Psoas muscle (tissue), 8 donors: ENCODE results near the gene QSOX1. TPM values are rescaled to one million over a fixed set of nuclear protein-coding genes. Genes with fewer than 3 reads are reported as not detected.

ENCODE experiments used
- ATAC-seq, 4 donors: fragments of 200-7000 bp; cut with Tn5 transposase; one replicate each; pipeline ENCODE4 v1.9.1; 2020; ENCODE audit warnings: moderate library complexity in 3 of 4, mild to moderate bottlenecking in 2 of 4
- DNase-seq, 2 donors: peaks; one replicate each; pipeline ENCODE4 v3.0.0-alpha.2; 2020
- H3K27ac ChIP-seq: fragments of 200-600 bp; one replicate; pipeline ENCODE4 v1.8.0; 2022
- H3K27me3 ChIP-seq, 3 donors: fragments of 200-600 bp in 1 of 3; one replicate each; pipeline versions ENCODE4 v1.6.1 to v1.8.0; 2013 to 2022; ENCODE audit warnings: low read length in 2 of 3, mild to moderate bottlenecking in 2 of 3, moderate library complexity in 1 of 3; ENCODE audit not compliant: insufficient read depth in 3 of 3
- H3K36me3 ChIP-seq, 2 donors: fragments of 200-600 bp in 1 of 2; one replicate each; pipeline versions ENCODE4 v1.6.1 to v1.8.0; 2013 to 2022; ENCODE audit warnings: low read depth in 1 of 2, mild to moderate bottlenecking in 1 of 2, moderate library complexity in 1 of 2; ENCODE audit not compliant: insufficient read depth in 1 of 2
- H3K4me1 ChIP-seq: fragments of 200-600 bp; one replicate; pipeline ENCODE4 v1.8.0; 2022
- H3K4me3 ChIP-seq: fragments of 200-600 bp; one replicate; pipeline ENCODE4 v1.8.0; 2022; ENCODE audit warnings: mild to moderate bottlenecking
- H3K9me3 ChIP-seq: fragments of 200-600 bp; one replicate; pipeline ENCODE4 v1.8.0; 2022
- WGBS, 3 donors: extraction: QIAGEN DNeasy Blood & Tissue Kit; methylation state at CpG; one replicate each; pipeline versions ENCODE4 v1.1.6 to v1.1.7; 2013; 5-methylcytosine and 5-hydroxymethylcytosine counted together
- intact Hi-C, 2 donors: fragments of 100-400 bp; cut with DNase I; formaldehyde crosslinking; loops; one replicate each; pipeline versions ENCODE4 v1.11.0 to v1.14.2; 2022
- polyA plus RNA-seq, 3 donors: library from polyadenylated mRNA; stranded (reverse); fragments of 200-250 nt; gene quantifications; one replicate each; pipeline ENCODE4 v1.2.3, GENCODE V29; 2013
- total RNA-seq, 4 donors: library from RNA; stranded (reverse); fragmentation: NEBNext Ultra II Directional in 2 of 4; extraction: Animal tissue kit (Norgen Biotek cat#: 25700) in 2 of 4; gene quantifications; one replicate each; pipeline versions ENCODE4 v1.2.1 to v1.2.4, GENCODE V29; 2021 to 2023
- TF ChIP-seq, protein P1 (sequence below): fragments of 200-600 bp; IDR thresholded peaks from one replicate; pipeline ENCODE4 v1.8.0; 2022; ENCODE audit warnings: antibody characterized with exemption
- donor health status: healthy with polysubstance abuse.
- donor health status: DM: no; HTN: no; CAD: no; lungs with moderate emphysema.
- donor health status: Bipolar disorder and iron deficiency.
- donor health status: healthy.
- donor health status: DM: yes; HTN: yes; CAD: no.
- donor health status: DM: no; HTN: no; CAD: no.
- donor health status: DM: no; HTN: no; CAD: no.
- donor health status: DM: yes; HTN: yes; CAD: no.

The QSOX1 gene
- total and polyA plus RNA-seq, 7 donors, result 21.5 to 159 (median 41.3) TPM

DNA sequence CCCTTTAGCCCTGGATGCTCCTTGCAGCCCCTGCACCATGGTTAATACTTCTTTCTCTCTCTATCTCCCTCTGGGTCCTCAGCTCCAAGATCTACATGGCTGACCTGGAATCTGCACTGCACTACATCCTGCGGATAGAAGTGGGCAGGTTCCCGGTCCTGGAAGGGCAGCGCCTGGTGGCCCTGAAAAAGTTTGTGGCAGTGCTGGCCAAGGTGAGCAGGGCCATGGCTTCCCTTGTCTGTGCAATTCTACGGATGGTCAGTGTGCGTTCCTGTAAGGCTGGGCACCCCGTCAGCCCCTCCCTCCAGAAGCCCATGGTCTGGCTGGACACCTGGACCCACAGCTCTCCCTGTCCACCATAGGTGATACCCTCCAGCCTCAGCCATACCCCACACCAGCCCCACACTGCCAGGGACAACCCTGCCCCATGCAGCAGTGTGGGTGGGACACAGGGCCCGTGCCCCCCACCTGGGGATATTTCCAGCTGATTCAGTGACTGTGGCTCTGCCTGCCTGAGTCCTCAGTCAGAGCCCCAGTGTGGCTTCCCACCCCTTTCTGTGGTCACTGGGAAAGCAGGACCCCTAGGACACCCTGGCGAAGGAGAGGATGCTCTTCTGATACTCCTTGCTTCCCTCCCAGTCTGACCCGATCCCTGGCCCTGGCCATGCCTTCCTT, 31.4 kb downstream of the QSOX1 start:
- WGBS, 3 donors, result 93 to 97% (median 94%) methylated on average over 9 of the region's 9 CpGs
- Histone ChIP-seq H3K9me3 (no peaks in the 10 kb centered on the region), H3K27ac (no peak overlapping the region), H3K4me1 (no peaks in the 10 kb centered on the region), H3K36me3 (peaks cover 0 to 96% of the 10 kb centered on the region in 2 donors), H3K4me3 (no peak overlapping the region), H3K27me3 (no peaks in the 10 kb centered on the region)
- intact Hi-C loops, result loop anchor here in 1 of 2 donors (5.0 kb wide), 1 partner anchor 296 kb away; no protein-coding TSS in a partner anchor
- TF ChIP-seq, protein P1, sequence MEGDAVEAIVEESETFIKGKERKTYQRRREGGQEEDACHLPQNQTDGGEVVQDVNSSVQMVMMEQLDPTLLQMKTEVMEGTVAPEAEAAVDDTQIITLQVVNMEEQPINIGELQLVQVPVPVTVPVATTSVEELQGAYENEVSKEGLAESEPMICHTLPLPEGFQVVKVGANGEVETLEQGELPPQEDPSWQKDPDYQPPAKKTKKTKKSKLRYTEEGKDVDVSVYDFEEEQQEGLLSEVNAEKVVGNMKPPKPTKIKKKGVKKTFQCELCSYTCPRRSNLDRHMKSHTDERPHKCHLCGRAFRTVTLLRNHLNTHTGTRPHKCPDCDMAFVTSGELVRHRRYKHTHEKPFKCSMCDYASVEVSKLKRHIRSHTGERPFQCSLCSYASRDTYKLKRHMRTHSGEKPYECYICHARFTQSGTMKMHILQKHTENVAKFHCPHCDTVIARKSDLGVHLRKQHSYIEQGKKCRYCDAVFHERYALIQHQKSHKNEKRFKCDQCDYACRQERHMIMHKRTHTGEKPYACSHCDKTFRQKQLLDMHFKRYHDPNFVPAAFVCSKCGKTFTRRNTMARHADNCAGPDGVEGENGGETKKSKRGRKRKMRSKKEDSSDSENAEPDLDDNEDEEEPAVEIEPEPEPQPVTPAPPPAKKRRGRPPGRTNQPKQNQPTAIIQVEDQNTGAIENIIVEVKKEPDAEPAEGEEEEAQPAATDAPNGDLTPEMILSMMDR, result no peak
- ATAC-seq (no peak), DNase-seq (no peak)

DNA sequence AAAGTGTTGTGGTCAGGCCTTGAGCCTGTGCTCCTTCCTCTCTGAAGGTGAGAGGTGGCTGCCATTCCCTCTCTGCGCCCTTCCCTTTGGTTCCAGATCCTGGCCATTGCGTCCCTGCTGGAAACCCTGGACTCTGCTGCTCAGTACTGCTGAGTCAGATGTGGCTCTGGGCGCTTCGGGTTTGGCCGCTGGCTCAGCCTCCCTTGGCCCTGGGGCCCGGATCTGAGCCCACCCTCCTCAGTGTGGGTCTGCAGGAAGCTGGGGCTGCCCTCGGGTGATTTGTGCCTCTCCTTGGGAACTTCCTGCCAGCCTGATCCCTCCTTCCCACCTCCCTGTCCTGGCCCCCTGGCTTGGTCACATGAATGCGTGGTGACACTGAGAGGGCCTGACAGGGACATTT, 32.2 kb downstream of the QSOX1 start:
- no peaks in the 10 kb centered on the region for H3K4me1 ChIP-seq
- no peak overlapping the region for H3K27ac ChIP-seq
- no peaks in the 10 kb centered on the region for H3K27me3 ChIP-seq
- 68 to 80% (median 75%) methylated on average over 8 of the region's 8 CpGs for WGBS, 3 donors
- no peak for DNase-seq
- H3K36me3 ChIP-seq, result peaks cover 0 to 98% of the 10 kb centered on the region in 2 donors
- TF ChIP-seq, protein P1, result no peak
- H3K4me3 ChIP-seq, result no peak overlapping the region
- ATAC-seq, result no peak
- intact Hi-C loops, result loop anchor here in 1 of 2 donors (5.0 kb wide), 1 partner anchor 295 kb away; no protein-coding TSS in a partner anchor
- no peaks in the 10 kb centered on the region for H3K9me3 ChIP-seq

DNA sequence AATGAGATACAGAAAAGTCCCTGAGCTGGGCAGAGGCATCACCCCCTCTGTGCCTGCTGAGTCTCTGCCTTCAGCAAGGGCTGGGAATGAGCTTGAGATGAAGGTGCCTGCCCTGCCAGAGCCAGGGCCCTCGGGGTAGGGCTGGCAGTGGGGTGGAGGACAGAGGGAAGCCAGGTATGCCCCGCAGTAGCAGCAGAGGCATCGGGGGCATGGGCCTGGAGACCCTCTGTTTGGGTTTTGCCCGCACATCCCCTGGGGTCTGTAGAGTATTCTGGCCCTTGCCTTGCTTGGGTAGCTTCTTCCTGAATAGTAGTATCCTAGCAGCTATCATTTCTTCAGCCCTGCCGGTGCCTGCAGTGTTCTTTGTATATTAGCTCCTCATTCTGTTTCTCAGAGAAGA, 33.0 kb downstream of the QSOX1 start:
- intact Hi-C loops, result loop anchor here in 1 of 2 donors (5.0 kb wide), 1 partner anchor 295 kb away; no protein-coding TSS in a partner anchor
- TF ChIP-seq, protein P1, result no peak
- peaks cover 0 to 96% of the 10 kb centered on the region in 2 donors for H3K36me3 ChIP-seq

DNA sequence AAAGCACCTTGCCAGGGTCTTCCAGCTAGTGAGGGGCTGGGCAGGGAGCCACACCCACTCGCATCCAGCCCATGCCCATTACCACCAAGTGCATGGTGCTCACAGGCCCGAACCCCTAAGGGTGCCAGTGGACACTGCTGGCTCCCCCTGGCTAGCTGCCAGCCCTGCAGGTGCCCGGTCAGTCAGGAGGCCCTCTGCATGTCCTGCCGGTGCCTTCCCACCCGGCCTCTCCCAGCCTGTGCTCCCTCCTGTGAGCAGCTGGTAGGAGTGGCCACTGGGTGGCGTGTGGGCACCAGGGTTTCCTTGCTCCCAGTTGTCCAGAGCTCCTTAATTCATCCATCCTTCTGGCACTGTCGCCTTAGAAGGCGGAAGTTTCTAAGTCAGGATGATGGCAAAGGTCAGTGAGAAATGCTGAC, 33.4 kb downstream of the QSOX1 start:
- Histone ChIP-seq H3K27ac (no peak overlapping the region), H3K36me3 (peaks cover 0 to 96% of the 10 kb centered on the region in 2 donors), H3K9me3 (no peaks in the 10 kb centered on the region), H3K4me1 (no peaks in the 10 kb centered on the region), H3K4me3 (no peak overlapping the region), H3K27me3 (no peaks in the 10 kb centered on the region)
- 43 to 56% (median 55%) methylated on average over 8 of the region's 8 CpGs for WGBS, 3 donors
- ATAC-seq (peak; percentile 16 to 65 (median 42)), DNase-seq (peak in 1 of 2 donors; percentile 69)
- TF ChIP-seq, protein P1, result peak; percentile 55
- intact Hi-C loops, result loop anchor here in 1 of 2 donors (5.0 kb wide), 1 partner anchor 294 kb away; no protein-coding TSS in a partner anchor

More for the DNA sequence above, 33.0 kb downstream of the QSOX1 start:
- Histone ChIP-seq H3K4me3 (no peak overlapping the region), H3K27ac (no peak overlapping the region), H3K4me1 (no peaks in the 10 kb centered on the region), H3K9me3 (no peaks in the 10 kb centered on the region), H3K27me3 (no peaks in the 10 kb centered on the region)
- 91 to 92% (median 92%) methylated on average over 5 of the region's 5 CpGs for WGBS, 3 donors
- no peak for DNase-seq
- no peak for ATAC-seq
